Measurements from ENCODE around the gene NFIA. TPM values are rescaled to one million over a fixed set of nuclear protein-coding genes. Genes with fewer than 3 reads are reported as not detected.

NFIA gene
- total and polyA plus RNA-seq, 10 of the 15 experiments (the other 5 are each of a cell fraction or from before 2014, with no cell fraction given), result 0.10 to 0.16 TPM; not detected in 8

- no peaks in the 10 kb centered on the region for H4K20me1 ChIP-seq (ENCODE audit: control insufficient read depth, insufficient read depth)
- H2AFZ ChIP-seq (ENCODE audit: control insufficient read depth, low read depth, low read length), result no peak overlapping the region
- no peaks in the 10 kb centered on the region for H3K4me1 ChIP-seq (ENCODE audit: control insufficient read depth, insufficient read depth, low read length)
- no peaks in the 10 kb centered on the region for H3K79me2 ChIP-seq (ENCODE audit: control insufficient read depth, insufficient read depth, low read length)
- 31% methylated on average over 8 of the region's 8 CpGs for WGBS (ENCODE audit: insufficient coverage, insufficient replicate concordance, low lambda C conversion rate, missing lambda C conversion rate)
- FAIRE-seq (no peak), DNase-seq (ENCODE audit: low read depth, low spot score) (no peak), ATAC-seq (no peak)
- H3K36me3 ChIP-seq (ENCODE audit: control insufficient read depth in 2 of 2, insufficient read depth in 2 of 2, low read length in 1 of 2), result no peaks in the 10 kb centered on the region
- BruUV-seq (replicated peaks), result no TSS peak
- ChIA-PET POLR2A (no interaction called here), RAD21 (ENCODE audit: unreplicated experiment) (no interaction called here), SMC1A (ENCODE audit: uncharacterized antibody, unreplicated experiment) (no interaction called here), CTCF (no interaction called here)
- H3K4me3 ChIP-seq, result no peak overlapping the region
- no peaks in the 10 kb centered on the region for H3K9me3 ChIP-seq (replicated peaks; ENCODE audit: control insufficient read depth, insufficient read depth, low read length)
- no peaks in the 10 kb centered on the region for H3K27me3 ChIP-seq (replicated peaks in 1 of 2; ENCODE audit: control insufficient read depth in 2 of 2, insufficient read depth in 2 of 2, low read length in 1 of 2)
- intact Hi-C loops (cut with micrococcal nuclease; ENCODE audit: unreplicated experiment) (no loop called here), in situ Hi-C loops (cut with MboI) (loop anchor here (5.0 to 10.0 kb wide), 2 partner anchors 403 to 591 kb away; no protein-coding TSS in a partner anchor)
- H3K9ac ChIP-seq (ENCODE audit: control insufficient read depth, insufficient read depth, low read length), result no peak overlapping the region
- H3K27ac ChIP-seq (ENCODE audit: control insufficient read depth, insufficient read depth), result no peak overlapping the region
- H3K4me2 ChIP-seq (ENCODE audit: control insufficient read depth, insufficient read depth), result no peak overlapping the region
- TF ChIP-seq PAX8 (IDR thresholded peaks at IDR 0.05), result no peak
- no peak for TF ChIP-seq ZBTB4 (CRISPR knock-in tag; IDR thresholded peaks at IDR 0.05)
- TF ChIP-seq SREBF2 (IDR thresholded peaks at IDR 0.05; ENCODE audit: low read length), result no peak
- no peak for TF ChIP-seq STAT1 (conservative IDR thresholded peaks at IDR 0.05)
- TF ChIP-seq ZNF592 (IDR thresholded peaks at IDR 0.05), result no peak
- no peak for TF ChIP-seq EZH2 (IDR thresholded peaks at IDR 0.05; ENCODE audit: borderline replicate concordance, control insufficient read depth, low read depth, low read length)
- no peak for TF ChIP-seq MTA2 (IDR thresholded peaks at IDR 0.05; ENCODE audit: low read depth)
- no peak for TF ChIP-seq TCF3 (IDR thresholded peaks at IDR 0.05; ENCODE audit: borderline replicate concordance, insufficient read depth, low read depth, low read length)
- TF ChIP-seq CREB1 (IDR thresholded peaks at IDR 0.05; ENCODE audit: low read depth), result no peak
- no peak for TF ChIP-seq SKIL (IDR thresholded peaks at IDR 0.05; ENCODE audit: low read depth, poor library complexity, severe bottlenecking)
- no peak for TF ChIP-seq DPF2 (IDR thresholded peaks at IDR 0.05)
- no peak for TF ChIP-seq YBX1 (IDR thresholded peaks at IDR 0.05)
- TF ChIP-seq MAX (IDR thresholded peaks at IDR 0.05; ENCODE audit: low read depth, low read length), result no peak
- TF ChIP-seq ZNF274 (IDR thresholded peaks at IDR 0.05; ENCODE audit: insufficient read depth, insufficient read length), result no peak
Measured at GRCh38 chr1:61445269-61445825, 363.0 kb downstream of the NFIA start.

Data from GM12878 (cell line).